ENCODE data around the gene CCDC27.
A peak's percentile ranks its signal among the peaks of the same experiment; 100 is the strongest.

Gene CCDC27

DNA sequence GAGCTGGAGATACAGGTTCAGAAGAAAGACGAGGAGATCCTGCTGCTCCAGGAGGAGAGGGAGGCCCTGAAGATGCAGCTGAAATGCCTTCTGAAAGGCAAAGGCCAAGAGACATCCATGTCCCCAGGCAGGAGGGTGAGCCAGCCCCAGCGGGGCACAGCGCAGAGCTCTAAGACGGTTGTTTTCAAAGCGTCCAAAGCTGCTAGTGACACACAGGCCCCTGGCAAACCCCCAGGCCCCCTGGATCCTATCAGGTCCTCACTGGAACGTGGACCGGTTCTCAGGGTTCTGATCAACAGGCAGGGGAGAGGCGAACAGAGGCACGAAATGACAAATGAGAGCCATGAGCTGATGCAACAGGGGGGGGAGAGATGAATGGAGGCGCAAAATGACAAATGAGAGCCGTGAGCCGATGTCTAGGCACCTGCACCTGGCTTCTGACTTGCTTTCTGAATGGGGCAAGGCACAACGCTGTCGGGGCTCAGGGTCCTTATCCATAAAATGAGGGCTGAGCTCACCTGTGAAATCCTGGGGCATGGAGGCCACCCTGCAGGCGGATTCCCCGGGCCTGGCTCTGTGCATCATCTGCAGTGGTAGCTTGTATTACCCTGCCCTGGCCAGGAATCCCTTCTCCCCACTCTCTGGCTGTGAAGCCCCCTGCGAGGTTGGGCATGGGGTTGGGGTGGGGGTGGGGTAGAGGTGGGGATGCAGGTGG, 9.2 kb downstream of the CCDC27 start:
- no peak for DNase-seq

- DNase-seq, result no peak
These were observed 10.1 kb downstream of the CCDC27 start for GRCh38 chr1:3762151-3762872.

DNA sequence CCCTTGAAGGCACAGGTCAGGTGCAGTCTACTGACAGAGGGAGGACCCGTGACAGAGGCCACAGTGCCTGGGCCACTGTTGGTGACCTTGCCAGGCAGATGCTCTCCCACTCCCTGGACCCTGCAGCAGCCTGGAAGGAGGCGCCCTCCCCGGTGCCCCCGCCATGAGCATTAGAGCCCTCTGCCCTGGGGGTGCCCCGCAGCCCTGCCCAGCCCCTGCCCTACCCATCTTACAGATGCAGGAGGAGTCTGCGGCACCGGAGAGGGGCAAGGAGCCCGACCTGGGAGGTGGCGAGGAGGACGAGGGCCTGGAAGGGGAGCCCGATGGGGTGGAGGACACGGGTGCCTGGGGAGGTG, 10.6 kb downstream of the CCDC27 start:
- DNase-seq, result no peak

DNA sequence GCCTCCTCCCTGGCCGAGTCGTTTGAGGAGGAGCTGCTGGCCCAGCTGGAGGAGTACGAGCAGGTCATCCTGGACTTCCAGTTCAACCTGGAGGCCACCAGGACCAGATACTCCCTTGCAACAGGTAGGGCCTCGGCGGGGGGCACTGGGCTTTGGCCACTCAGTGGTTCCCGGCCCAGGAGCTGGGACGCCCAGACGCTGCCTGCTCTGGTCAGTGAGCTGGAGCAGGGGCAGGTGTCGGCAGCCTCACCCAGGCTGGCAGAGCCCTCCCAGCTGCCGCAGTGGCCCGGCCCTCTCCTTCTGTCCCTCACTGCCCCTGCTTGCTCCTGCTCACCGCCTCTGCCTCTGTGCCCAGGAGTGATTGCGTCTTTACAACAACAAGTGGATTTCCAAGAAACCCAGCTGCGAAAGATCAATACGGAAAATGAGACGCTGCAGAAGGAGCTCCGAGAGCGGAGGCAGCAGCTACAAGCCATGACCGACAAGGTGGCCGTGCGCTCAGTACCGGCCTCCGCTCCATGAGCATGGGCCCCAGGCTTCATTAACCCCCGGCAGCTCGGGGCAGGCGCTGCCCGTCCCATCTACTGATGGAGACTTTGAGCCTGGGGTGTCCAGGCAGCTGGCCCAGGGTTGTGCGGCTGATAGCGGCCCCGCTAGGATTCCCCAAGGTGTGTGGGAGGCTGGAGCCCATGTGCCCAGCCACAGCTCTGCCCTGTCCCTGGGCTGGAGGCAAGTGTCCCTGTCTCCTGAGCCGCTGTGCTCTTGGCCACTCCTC, 11.3 kb downstream of the CCDC27 start:
- DNase-seq, result no peak

DNA sequence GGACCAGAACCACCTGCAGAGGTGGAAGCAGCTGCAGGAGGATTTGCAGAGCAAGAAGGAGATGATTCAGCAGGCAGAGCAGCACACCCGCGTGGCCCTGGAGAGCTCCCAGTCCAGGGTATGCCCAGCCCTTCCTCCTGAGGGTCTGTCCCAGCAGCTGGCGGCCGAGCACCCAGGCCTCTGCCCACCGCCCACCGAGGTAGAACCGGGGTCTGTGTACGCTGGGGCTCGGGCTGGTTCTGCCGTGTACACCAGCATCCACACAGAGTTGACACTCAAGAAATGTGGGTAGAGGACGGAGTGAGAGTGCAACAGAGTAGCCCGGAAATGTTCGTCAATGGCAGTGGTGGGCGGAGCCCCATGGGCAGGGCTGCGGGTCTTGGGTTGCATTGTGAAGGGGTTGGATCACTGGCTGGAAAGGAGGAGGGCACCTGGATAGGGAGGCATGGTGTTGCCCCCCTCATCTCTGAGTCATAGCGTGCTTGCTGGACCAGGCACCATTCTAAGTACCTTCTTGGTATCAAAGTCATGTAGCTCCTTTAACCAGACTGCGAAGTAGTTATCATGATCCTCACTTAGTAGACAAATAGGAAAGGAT, 15.2 kb downstream of the CCDC27 start:
- peak; percentile 22 for DNase-seq

- DNase-seq, result no peak
These were observed 16.7 kb downstream of the CCDC27 start for GRCh38 chr1:3768811-3769390.

GRCh38 chr1:3770047-3770765, 18.0 kb downstream of the CCDC27 start:
- DNase-seq, result no peak

DNA sequence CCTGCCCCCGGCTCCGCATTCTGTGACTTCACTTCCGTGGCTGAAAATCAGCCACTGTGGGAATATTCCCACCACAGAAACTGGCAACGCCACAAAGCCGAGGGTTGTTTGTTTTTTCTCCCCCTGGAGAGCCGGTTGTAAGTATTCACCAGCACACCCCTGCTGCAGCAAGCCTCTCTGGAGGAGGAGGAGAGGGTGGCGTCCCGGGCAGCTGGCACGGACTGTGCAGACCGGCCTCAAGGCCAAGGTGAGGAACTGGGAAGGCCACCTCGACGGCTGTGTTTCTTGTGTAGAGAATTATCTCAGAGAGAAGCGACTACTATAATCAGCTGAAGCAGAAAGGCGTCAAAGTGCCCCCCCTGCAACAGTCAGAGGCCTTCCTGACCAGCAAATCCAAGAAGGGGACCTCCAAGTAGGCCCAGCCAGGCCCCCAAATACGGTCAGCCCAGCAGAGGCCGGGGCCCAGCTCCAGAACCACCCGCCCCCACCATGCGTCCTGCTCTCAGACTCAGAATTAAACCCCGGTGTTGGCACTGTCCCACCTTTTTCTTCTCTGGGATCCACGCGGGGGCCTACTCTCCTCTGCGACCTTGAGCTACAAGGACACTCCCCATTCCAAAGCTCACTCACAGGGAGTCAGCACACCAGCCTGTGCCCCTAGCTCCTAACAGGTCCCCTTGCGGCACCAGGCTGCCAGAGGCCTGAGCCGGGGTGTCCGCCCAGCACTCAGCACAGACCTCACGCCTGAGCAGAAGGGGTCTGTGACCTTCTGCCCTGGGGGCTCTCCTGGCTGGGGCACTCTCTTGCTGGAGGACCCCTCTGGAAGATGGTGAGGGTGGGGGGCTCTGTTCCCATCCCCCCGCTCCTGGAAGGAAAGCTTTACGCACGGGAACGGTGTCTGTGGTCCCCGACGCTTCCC, 19.1 kb downstream of the CCDC27 start:
- no peak for DNase-seq

DNA sequence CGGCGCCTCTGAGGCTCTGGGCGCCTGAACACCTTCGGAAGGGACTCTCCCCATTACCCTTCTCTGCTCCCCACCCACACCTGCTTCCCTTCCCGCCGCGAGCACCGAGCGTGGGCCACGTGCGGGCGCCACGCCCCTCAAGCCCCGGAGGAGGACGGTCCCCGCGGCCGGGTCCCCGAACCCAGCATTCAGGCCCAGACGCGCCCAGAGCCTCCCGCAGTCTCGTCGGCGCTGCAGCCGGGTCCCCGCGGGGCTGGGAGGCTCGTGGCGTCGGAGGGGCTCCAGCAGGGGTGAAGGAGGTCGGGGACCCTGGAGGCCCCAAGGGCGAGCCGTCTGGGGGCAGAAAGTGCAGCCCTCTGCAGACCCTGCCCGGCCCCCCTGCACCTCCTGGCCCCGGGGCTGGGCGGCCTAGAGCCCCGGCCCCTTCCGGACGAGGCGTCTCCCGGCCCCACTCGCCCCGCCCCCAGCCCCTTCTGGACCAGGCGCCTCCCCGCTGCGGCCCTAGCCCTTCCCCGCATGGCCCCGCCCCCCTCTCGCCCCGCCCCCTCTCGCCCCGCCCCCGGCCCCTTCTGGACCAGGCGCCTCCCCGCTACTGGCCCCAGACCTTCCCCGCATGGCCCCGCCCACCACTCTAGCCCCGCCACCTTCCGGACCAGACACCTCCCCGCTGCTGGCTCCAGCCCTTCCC, 19.9 kb downstream of the CCDC27 start:
- peak; percentile 83 for DNase-seq

DNA sequence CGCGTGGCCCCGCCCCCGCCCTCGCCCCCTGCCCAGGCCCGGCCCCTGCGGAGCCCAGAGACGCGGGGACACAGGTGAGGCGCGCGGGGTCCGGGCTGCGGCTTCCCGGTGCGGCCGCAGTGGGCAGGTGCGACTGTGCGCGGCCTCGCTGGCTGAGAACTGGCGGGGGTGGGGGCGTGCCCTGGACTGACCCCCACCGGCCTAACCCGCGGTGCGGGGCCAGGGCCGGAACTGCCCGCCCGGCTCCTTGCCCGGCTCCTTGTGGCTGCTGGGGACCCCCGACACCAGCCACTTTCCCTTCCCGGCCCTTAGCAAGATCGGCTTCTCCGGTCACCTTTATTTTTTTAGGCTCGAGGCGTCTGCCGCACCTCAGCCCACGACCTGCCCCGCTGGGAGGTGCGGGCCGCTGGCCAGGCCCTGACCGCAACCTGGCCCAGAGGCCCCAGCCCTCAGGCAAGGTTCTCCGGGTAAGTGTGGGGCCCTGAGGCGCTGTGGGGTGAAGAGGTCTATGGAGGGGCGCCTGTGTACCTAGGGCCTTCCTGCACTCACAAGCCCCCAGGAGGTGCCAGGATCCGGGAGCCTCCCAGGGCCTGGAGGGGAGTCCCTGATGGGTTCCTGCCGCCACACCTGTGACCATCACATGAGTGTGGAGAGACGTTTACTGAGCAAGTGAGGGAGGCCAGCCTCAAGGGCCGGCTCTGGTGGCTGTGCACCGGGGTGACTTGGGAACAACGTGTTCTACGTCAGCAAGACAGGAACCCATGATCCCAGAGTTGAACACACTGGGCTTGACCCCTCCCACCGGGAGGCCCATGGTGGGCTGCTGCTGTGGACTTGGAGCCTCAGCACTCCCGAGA, 20.7 kb downstream of the CCDC27 start, which contains the start of gene SMIM1:
Gene SMIM1 (plus strand): TSS at position 35 of the 857 bp plus-strand sequence. CDS start 2,625 bp downstream, outside the sequence.
- DNase-seq, result no peak

DNA sequence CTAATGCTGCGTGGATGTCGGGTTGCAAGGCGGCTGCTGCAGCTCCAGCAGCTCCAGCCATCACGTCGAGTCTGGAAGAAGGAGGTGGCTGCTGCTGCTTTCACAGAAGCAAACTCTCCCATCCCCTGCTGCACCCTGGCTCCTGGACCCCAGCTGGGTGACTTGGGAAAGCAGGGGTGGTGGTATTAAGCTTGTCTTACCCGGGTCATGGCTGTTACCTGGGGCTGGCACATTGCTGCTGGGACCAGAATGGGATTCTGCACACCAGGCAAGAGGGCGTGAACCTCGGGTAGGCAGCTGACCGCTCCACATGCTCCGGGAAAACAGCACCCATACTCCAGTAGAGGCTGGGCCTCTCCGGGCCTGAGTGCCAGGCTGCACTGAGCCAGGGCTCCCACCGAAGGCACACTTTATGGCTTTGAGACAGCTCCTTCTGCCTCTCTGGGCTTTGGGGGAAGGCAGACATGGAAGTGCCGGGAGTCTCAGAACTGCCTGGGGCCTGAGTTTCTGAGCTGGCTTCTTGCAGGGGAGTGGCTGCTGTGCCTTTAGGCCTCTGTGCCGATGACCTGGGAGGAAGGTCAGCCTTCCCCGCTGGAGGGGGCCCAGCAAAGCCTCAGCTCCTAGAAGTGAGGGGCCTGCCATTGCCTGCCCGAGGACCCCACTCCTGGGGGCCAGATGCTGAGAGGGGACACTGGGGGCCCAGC, 21.5 kb downstream of the CCDC27 start:
- no peak for DNase-seq

DNA sequence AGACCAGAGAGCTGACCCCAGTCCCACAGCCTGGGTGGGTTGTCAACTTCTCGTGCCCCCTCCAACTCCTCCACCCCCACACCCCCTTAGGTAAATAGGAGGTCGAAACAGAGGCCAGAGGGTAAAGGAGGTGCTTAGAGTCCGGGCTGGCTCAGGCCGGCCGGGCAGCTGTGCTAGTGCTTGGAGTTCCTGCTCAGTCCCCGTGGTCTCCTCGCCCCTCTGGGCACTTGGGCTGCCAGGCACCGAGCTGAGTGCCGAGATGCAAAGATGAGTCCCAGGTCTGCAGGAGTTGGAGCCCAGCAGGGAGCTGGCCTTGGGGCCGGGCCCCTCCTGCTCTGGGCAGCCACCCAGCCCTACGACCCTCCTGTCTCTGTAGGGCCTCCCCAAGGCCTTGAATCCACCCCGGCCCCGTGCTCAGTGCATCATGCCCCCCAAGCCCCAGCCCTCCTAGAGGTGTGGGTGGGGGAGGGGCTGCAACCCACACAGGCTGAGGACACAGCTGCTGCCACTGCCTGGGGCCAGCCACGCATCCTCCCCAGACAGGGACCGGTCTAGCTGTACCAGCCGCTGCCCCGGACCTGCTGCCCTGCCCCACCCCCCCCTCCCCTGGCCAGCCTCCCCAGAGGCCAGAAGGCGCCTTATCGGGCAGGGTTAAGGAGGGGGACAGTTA, 22.2 kb downstream of the CCDC27 start:
- DNase-seq, result no peak

DNA sequence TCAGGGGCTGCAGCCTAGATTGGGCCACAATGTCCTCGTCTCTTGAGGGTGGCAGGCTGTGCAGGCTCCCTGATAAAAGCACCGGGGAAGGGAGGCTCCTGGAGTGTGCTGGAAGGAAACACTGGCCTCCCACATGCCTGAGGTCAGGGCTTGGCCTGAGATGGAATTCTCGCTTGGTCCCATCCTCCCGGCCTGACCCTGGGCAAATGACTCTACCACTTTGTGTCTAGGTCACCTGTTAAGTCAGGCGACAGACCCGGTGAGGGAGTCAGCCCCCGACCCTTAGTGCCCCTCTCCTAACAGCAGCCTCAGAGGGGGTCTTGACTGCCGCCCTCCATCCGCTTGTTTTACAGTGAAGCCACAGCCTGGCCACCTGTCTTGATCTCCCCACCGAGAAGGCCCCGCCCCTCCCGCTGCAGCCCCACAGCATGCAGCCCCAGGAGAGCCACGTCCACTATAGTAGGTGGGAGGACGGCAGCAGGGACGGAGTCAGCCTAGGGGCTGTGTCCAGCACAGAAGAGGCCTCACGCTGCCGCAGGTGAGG, 22.8 kb downstream of the CCDC27 start:
- no peak for DNase-seq

DNA sequence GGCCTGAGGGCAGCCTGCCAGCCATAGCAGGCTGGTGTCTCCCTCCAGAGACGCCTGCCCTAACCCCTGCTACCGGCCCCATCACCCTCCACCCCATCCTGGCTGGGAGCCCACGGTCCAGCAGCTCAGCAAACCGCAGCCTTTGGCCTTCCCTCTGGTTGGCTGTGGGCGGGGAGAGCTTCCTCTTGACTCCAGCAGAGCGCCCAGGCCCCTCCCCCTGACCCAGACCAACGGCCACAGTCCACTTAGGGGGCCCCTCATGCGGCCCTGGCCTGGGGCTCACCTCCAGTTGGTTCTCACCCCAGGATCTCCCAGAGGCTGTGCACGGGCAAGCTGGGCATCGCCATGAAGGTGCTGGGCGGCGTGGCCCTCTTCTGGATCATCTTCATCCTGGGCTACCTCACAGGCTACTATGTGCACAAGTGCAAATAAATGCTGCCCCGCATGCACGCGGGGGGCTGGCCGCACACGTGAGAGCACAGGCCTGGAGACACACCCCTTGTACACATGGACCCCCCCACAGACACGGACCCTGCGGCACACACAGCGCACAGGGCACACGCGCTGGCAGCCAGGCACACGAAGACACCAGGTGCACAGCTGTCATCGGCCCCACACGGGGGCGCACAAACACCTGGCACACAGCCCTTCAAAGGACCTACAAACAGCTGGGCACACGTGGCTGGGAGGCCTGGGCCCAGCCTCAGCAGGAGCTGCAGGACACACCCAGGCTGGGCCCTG, 23.4 kb downstream of the CCDC27 start:
- DNase-seq, result peak; percentile 68

DNA sequence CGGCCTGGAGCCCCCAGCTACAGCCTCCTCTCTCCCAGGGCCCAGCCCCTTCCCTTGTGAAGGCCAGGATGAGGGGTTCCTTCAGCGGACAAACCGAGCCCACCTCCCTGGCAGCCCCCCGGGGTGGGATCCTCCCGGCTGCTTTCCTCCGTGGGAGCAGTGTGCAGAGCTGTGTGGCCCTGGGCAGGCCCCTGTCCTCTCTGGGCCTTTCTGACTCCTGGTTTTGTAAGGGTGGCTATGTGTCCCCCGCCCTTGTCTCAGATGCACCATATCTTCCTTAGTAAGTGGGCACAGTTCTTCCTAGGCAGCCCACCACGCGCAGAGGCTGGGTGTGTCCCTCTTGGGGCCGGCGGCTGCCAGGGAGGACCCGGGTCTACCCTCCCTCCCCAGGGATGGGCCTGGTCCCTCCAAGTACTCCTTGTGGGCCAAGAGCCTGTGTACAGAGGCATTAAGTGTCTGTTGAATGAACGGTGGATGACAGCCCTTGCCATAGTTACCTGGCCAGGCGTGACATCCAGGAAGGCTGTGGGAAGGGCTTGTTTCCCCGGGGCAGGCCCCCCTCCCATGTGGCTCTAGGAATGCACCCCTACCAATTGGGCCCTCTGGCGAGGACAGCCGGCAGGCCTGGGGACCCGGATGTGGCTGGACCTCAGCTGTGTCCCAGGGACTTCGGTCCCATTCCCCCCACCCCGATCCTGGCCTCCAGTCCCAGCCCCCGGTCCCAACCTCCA, 24.1 kb downstream of the CCDC27 start:
- no peak for DNase-seq

- no peak for DNase-seq
These were observed 24.9 kb downstream of the CCDC27 start for GRCh38 chr1:3777078-3777547.

Data from NCI-H146 (cell line).